Progenitor cell of endocrine pancreas (in vitro differentiated cells): ENCODE data around the gene TPT1. TPM values are rescaled to one million over a fixed set of nuclear protein-coding genes. Genes with fewer than 3 reads are reported as not detected.

Experiments
- DNase-seq: peaks from one replicate; pipeline ENCODE4 v3.0.0; 2021; ENCODE audit warnings: low spot score; ENCODE audit not compliant: unreplicated experiment
- H3K27ac Mint-ChIP-seq: 2 replicates; pipeline ENCODE4 v1.8.0; 2021; ENCODE audit warnings: mild to moderate bottlenecking, moderate library complexity, mixed read lengths
- H3K27me3 Mint-ChIP-seq: 2 replicates; pipeline ENCODE4 v1.8.0; 2021; ENCODE audit warnings: mixed read lengths
- H3K36me3 Mint-ChIP-seq: 2 replicates; pipeline ENCODE4 v1.8.0; 2022; ENCODE audit warnings: mixed read lengths; ENCODE audit not compliant: insufficient read depth
- H3K4me1 Mint-ChIP-seq: 2 replicates; pipeline ENCODE4 v1.8.0; 2021; ENCODE audit warnings: low read depth, mixed read lengths
- H3K4me3 Mint-ChIP-seq: 2 replicates; pipeline ENCODE4 v1.8.0; 2021; ENCODE audit warnings: low read depth, mild to moderate bottlenecking, moderate library complexity, mixed read lengths
- H3K9me3 Mint-ChIP-seq: 2 replicates; pipeline ENCODE4 v1.8.0; 2021; ENCODE audit warnings: low read depth, mixed read lengths
- CTCF ChIP-seq: fragments of 200-600 bp; sonication (generic); IDR thresholded peaks from one replicate; pipeline ENCODE4 v1.5.0; 2021; ENCODE audit warnings: antibody characterized with exemption, mild to moderate bottlenecking; ENCODE audit not compliant: unreplicated experiment
- total RNA-seq: library from RNA; stranded (reverse); gene quantifications from 2 replicates; pipeline ENCODE4 v1.2.1, GENCODE V29; 2021

Gene TPT1
- total RNA-seq, 1 donor from 2014 or later: 3,243 TPM

DNA sequence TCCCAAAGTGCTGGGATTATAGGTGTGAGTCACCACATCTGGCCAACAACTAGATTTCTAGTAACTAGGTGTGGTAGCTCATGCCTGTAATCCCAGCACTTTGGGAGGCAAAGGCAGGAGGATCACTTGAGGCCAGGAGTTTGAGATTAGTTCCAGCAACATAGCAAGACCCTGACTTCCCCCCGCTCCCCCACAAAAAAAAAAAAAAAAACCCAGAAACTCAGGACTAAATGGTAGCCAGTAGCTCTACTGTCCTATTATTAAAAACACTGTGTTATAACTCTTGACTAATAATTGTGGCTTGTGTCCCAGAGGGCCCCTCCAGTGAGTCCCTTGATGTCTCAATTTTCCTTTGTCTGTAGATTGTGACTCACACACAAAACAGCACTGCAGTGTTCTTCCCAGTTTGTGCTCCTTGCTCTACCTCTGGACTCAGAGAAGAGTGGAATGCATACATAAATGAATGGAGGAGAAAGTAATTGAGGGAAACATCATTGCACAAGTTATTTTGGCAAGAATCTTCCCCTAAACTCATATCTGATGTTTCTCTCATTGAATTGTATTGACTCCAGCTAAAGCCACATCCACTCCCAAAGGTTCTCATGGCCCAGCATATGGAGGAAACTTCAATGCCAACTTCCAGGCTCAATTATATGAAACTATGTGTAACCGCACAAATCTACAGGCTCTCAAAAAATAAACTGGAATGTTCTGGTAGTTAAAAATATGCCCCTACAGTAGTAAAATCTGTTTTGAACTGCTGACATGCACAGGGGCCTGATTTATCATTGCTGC is 8.8 kb downstream of the TPT1 start:
- no peaks in the 10 kb centered on the region for H3K27me3 Mint-ChIP-seq
- H3K27ac Mint-ChIP-seq: no peak overlapping the region
- H3K4me3 Mint-ChIP-seq: no peak overlapping the region
- no peak for TF ChIP-seq CTCF
- DNase-seq: no peak
- peaks cover 17% of the 10 kb centered on the region for H3K36me3 Mint-ChIP-seq
- H3K9me3 Mint-ChIP-seq: no peaks in the 10 kb centered on the region
- peaks cover 3% of the 10 kb centered on the region for H3K4me1 Mint-ChIP-seq

DNA sequence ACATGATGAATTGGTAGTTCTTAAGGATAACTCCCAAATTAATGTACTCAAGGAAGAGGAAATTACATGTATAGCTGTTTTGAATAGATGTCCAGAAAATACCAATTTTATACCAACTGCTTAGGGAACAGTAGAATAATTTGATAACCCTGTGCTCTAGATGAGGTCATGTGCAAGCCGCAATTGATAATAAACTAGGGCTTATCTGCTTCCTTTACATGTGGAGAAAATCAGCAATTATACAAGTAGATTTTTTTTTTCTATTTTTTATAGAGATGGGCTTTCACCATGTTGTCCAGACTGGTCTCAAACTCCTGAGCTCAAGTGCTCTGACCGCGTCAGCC is 9.3 kb downstream of the TPT1 start:
- Mint-ChIP-seq H3K27ac (no peak overlapping the region), H3K27me3 (no peaks in the 10 kb centered on the region), H3K4me1 (peaks cover 3% of the 10 kb centered on the region), H3K36me3 (peaks cover 12% of the 10 kb centered on the region), H3K4me3 (no peak overlapping the region), H3K9me3 (no peaks in the 10 kb centered on the region)
- DNase-seq: no peak
- TF ChIP-seq CTCF: no peak

DNA sequence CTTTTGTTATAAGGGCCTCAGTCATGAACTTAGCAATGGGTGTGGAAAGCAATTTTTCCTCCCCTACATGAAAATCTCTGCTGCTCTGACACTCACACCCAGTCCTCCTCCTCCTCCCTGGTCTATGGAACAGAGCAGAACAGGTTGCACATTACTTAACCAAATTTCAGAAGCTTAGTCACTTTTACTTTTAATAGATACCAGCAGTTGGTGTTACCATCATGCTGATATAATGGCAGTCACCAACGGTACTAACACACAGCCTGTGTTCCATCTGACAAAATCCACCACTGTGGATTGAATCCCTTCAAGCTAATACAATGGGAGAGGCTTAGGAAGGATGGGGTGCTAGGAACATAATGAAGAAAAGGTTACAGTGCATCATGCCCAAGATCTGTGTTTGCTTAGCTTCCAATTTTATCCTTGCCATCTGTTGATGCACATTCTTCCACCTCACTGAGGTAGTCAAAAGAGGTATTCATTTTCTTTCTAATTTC is 9.8 kb downstream of the TPT1 start:
- Mint-ChIP-seq H3K4me3 (no peak overlapping the region), H3K9me3 (no peaks in the 10 kb centered on the region), H3K36me3 (peaks cover 8% of the 10 kb centered on the region), H3K4me1 (peaks cover 3% of the 10 kb centered on the region), H3K27me3 (no peaks in the 10 kb centered on the region), H3K27ac (no peak overlapping the region)
- DNase-seq: no peak
- TF ChIP-seq CTCF: no peak

DNA sequence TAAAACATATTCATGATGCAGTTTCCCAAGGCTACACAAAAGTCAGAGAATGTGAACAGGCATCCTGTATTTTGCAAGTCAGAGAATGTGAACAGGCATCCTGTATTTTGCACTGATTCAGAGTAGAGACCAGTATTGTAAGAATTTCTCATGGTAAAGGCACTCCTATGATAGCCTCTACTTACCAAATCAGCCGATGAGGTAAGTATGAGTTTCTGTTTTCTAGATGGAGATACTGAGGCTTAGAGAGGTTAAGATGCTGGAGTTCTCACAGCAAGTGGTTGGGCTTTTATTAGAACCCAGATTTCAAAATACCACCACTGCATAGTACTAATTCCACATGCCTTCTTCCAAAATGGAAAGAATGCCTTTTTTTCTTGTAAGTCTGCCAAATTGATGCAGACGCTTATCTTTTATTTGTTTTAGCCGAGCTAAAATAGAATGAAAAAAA is 12.3 kb downstream of the TPT1 start:
- H3K36me3 Mint-ChIP-seq: peaks cover 2% of the 10 kb centered on the region
- no peak overlapping the region for H3K27ac Mint-ChIP-seq
- H3K4me3 Mint-ChIP-seq: no peak overlapping the region
- no peaks in the 10 kb centered on the region for H3K9me3 Mint-ChIP-seq
- no peak for DNase-seq
- H3K27me3 Mint-ChIP-seq: no peaks in the 10 kb centered on the region
- peaks cover 3% of the 10 kb centered on the region for H3K4me1 Mint-ChIP-seq
- no peak for TF ChIP-seq CTCF

DNA sequence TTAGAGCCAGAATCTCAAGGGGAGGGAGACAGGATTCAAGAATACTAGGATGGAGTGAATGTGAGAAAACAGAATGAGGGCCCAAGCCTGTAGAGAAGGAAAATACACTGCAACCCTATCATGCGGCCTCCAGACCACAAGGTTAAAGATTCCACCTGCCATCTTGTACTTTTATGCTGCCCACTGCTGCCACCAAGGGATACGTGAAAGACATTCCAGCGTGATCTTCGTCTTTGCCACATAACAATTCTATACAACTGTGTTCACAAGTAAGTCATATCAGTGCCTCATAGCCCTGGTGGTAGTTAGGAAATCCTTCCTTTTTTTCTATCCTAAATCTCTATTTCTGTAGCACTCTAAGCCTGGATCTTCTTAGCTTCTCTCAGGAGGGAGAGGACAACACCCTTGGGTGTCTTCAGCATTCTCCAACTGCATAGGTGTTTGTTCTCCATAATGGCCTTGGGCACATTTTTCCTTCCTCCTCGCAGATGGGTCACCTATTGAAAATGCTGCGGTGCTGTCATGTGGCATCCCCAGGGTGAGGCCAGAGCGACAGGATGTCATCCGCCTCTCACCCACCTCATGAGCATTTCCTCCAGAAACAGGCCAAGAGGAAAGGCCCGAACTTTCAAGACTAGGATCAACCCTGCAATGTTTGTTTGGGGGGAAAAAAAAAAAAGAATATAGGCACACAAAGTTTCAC is 13.6 kb downstream of the TPT1 start:
- Mint-ChIP-seq H3K27me3 (no peaks in the 10 kb centered on the region), H3K36me3 (no peaks in the 10 kb centered on the region), H3K4me1 (no peaks in the 10 kb centered on the region), H3K9me3 (no peaks in the 10 kb centered on the region), H3K27ac (peak overlapping the region; percentile 51), H3K4me3 (no peak overlapping the region)
- DNase-seq: no peak
- no peak for TF ChIP-seq CTCF
